Endodermal cell (in vitro differentiated cells): ENCODE measurements around the gene ERBB4. TPM values are rescaled to one million over a fixed set of nuclear protein-coding genes. Genes with fewer than 3 reads are reported as not detected.

Experiments used
- DNase-seq: peaks from one replicate; pipeline ENCODE4 v3.0.0-alpha.2; 2017
- H3K27ac ChIP-seq: 2 replicates; pipeline ENCODE4 v1.5.1; 2013; ENCODE audit warnings: mild to moderate bottlenecking, low read depth, low read length, moderate library complexity
- H3K27me3 ChIP-seq: 2 replicates; pipeline ENCODE4 v1.6.1; 2013; ENCODE audit warnings: mild to moderate bottlenecking, low read length, moderate library complexity; ENCODE audit not compliant: insufficient read depth, control insufficient read depth, poor library complexity, severe bottlenecking
- H3K36me3 ChIP-seq: 2 replicates; pipeline ENCODE4 v1.7.0; 2013; ENCODE audit warnings: mild to moderate bottlenecking, low read length, moderate library complexity; ENCODE audit not compliant: control insufficient read depth, insufficient read depth
- H3K4me1 ChIP-seq: one replicate; pipeline ENCODE4 v1.7.0; 2013; ENCODE audit warnings: low read length; ENCODE audit not compliant: control insufficient read depth, insufficient read depth
- H3K4me3 ChIP-seq: 2 replicates; pipeline ENCODE4 v1.5.1; 2013; ENCODE audit warnings: mild to moderate bottlenecking, low read length, moderate library complexity
- H3K9ac ChIP-seq: 2 replicates; pipeline ENCODE4 v1.6.1; 2013; ENCODE audit warnings: mild to moderate bottlenecking, low read length, moderate library complexity; ENCODE audit not compliant: poor library complexity, severe bottlenecking; ENCODE audit errors: extremely low read depth
- H3K9me3 ChIP-seq: 2 replicates; pipeline ENCODE4 v1.6.1; 2013; ENCODE audit warnings: mild to moderate bottlenecking, low read length, moderate library complexity; ENCODE audit not compliant: control insufficient read depth
- H3K27ac Mint-ChIP-seq: 2 replicates; pipeline ENCODE4 v1.8.0; 2020; ENCODE audit warnings: mixed read lengths
- H3K27me3 Mint-ChIP-seq: 2 replicates; pipeline ENCODE4 v1.8.0; 2021; ENCODE audit warnings: mild to moderate bottlenecking, mixed read lengths; ENCODE audit not compliant: insufficient read depth
- H3K36me3 Mint-ChIP-seq: 2 replicates; pipeline ENCODE4 v1.8.0; 2020; ENCODE audit warnings: low read depth, mixed read lengths
- H3K4me1 Mint-ChIP-seq: 2 replicates; pipeline ENCODE4 v1.8.0; 2020; ENCODE audit warnings: mixed read lengths
- H3K4me3 Mint-ChIP-seq: 2 replicates; pipeline ENCODE4 v1.8.0; 2020; ENCODE audit warnings: mild to moderate bottlenecking, moderate library complexity, mixed read lengths
- H3K9me3 Mint-ChIP-seq: 2 replicates; pipeline ENCODE4 v1.8.0; 2020; ENCODE audit warnings: mild to moderate bottlenecking, mixed read lengths
- CTCF ChIP-seq: fragments of 200-600 bp; sonication (generic); conservative IDR thresholded peaks from 2 replicates; pipeline ENCODE4 v1.5.0; 2021; ENCODE audit warnings: antibody characterized with exemption, mild to moderate bottlenecking
- WGBS, 2 experiments: methylation state at CpG; one replicate each; pipeline versions ENCODE4 v1.1.5 to v1.1.7; 2013; ENCODE audit warnings: missing lambda C conversion rate in 2 of 2, mixed read lengths in 1 of 2; ENCODE audit not compliant: insufficient coverage in 1 of 2, insufficient read length in 1 of 2; 5-methylcytosine and 5-hydroxymethylcytosine counted together
- total RNA-seq, 2 donors: library from RNA; stranded (reverse); fragmentation: NEBNext Ultra II Directional in 1 of 2; extraction: Animal tissue kit (Norgen Biotek cat#: 25700) in 1 of 2; gene quantifications; 2 replicates in 1 of 2; 3 replicates in 1 of 2; pipeline ENCODE4 v1.2.1, GENCODE V29; 2021

Gene ERBB4
- total RNA-seq, 2 donors from 2014 or later = 154 to 158 TPM

- Histone ChIP-seq H3K36me3 (no peaks in the 10 kb centered on the region), H3K27me3 (no peaks in the 10 kb centered on the region), H3K9me3 (peaks cover 35% of the 10 kb centered on the region), H3K27ac (no peak overlapping the region), H3K4me3 (no peak overlapping the region), H3K9ac (no peak overlapping the region), H3K4me1 (peaks cover 5% of the 10 kb centered on the region)
- Mint-ChIP-seq H3K9me3 (peaks cover 30% of the 10 kb centered on the region), H3K27ac (no peak overlapping the region), H3K27me3 (no peaks in the 10 kb centered on the region), H3K4me1 (peaks cover 10% of the 10 kb centered on the region), H3K4me3 (no peak overlapping the region), H3K36me3 (no peaks in the 10 kb centered on the region)
- WGBS, 2 experiments = 100% methylated on average over 1 of the region's 1 CpG; no CpG with 5 or more reads in 1 of the 2 experiments
- no peak for DNase-seq
- no peak for TF ChIP-seq CTCF
These were observed 365.3 kb downstream of the ERBB4 start for GRCh38 chr2:212173331-212173730.

GRCh38 chr2:212170382-212170781 lies 368.2 kb downstream of the ERBB4 start:
- WGBS, 2 experiments = 66 to 92% methylated on average over 1 to 2 of the region's 2 CpGs

GRCh38 chr2:212158081-212158480 lies 380.5 kb downstream of the ERBB4 start:
- Mint-ChIP-seq H3K27ac (no peak overlapping the region), H3K27me3 (no peaks in the 10 kb centered on the region), H3K4me3 (no peak overlapping the region), H3K9me3 (no peaks in the 10 kb centered on the region), H3K36me3 (no peaks in the 10 kb centered on the region), H3K4me1 (no peaks in the 10 kb centered on the region)
- no peak overlapping the region for H3K27ac ChIP-seq
- no peaks in the 10 kb centered on the region for H3K36me3 ChIP-seq
- 86% methylated on average over 1 of the region's 1 CpG; no CpG with 5 or more reads in 1 of the 2 experiments for WGBS, 2 experiments
- H3K9me3 ChIP-seq = no peaks in the 10 kb centered on the region
- H3K9ac ChIP-seq = no peak overlapping the region
- no peaks in the 10 kb centered on the region for H3K27me3 ChIP-seq
- no peak overlapping the region for H3K4me3 ChIP-seq
- no peak for TF ChIP-seq CTCF
- no peak for DNase-seq
- H3K4me1 ChIP-seq = no peaks in the 10 kb centered on the region

More at GRCh38 chr2:212170382-212170781, 368.2 kb downstream of the ERBB4 start:
- Mint-ChIP-seq H3K4me3 (no peak overlapping the region), H3K36me3 (no peaks in the 10 kb centered on the region), H3K27ac (no peak overlapping the region), H3K4me1 (no peaks in the 10 kb centered on the region), H3K27me3 (no peaks in the 10 kb centered on the region), H3K9me3 (peaks cover 41% of the 10 kb centered on the region)
- H3K27me3 ChIP-seq = no peaks in the 10 kb centered on the region
- H3K9me3 ChIP-seq = peaks cover 35% of the 10 kb centered on the region
- no peak overlapping the region for H3K9ac ChIP-seq
- peaks cover 5% of the 10 kb centered on the region for H3K4me1 ChIP-seq
- H3K27ac ChIP-seq = no peak overlapping the region
- DNase-seq = no peak
- no peak for TF ChIP-seq CTCF
- H3K36me3 ChIP-seq = no peaks in the 10 kb centered on the region
- H3K4me3 ChIP-seq = no peak overlapping the region
